GM21367 (cell line): ENCODE measurements around the gene FAM124B.
A peak's percentile ranks its signal among the peaks of the same experiment; 100 is the strongest.

Experiments
- ATAC-seq: cut with Tn5 transposase; IDR thresholded peaks from one replicate; pipeline ENCODE4 v1.9.1; 2021; ENCODE audit not compliant: unreplicated experiment

Gene FAM124B, protein sequence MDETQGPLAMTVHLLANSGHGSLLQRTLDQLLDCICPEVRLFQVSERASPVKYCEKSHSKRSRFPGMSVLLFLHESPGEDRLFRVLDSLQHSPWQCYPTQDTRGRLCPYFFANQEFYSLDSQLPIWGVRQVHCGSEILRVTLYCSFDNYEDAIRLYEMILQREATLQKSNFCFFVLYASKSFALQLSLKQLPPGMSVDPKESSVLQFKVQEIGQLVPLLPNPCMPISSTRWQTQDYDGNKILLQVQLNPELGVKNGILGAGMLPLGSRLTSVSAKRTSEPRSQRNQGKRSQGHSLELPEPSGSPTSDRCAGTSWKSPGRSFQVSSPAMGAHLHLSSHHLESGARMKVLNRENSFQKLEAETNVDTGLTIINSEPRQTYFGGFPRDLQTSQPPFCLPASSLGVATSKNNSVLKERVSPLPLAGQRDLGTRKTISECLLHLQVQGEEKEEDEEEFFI

DNA sequence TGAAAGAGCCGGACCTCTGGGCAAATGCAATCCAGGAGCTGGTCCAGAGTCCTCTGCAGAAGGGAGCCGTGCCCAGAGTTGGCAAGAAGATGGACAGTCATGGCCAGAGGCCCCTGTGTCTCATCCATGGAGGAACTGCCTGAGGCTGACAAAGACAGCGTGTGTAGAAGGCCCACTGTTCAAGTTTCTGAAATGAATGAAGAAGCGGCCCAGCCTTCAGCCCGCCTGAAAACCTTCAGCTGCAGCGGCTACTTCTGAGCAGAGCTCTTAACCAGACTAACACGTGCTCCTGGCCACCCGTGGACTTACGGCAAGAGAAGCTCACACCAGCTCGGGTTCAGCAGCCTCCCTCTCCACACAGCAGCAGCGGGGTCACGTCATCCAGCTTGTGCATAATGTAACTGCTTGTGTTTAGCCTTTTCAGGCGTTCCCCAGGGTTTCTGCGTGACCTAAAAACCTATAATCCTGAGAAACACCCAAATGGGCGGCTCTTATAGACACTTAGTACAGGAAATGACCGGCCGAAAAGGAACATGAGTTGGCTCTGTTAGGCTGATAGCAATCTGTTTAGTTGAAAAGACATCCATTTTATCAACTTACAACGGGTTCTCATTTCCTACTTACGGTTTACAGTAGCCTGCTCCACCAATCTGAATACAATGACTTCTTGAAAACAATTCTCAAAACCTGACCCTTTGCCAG is at the start of gene FAM124B:
Gene FAM124B (minus strand): TSS at position 467 of the 702 bp plus-strand sequence. CDS start 339 bp downstream, at position 128.
- peak; percentile 49 for ATAC-seq

GRCh38 chr2:224449212-224450147 is 47.6 kb upstream of the FAM124B start:
- ATAC-seq = no peak

- no peak for ATAC-seq
Observed at GRCh38 chr2:224448236-224448635, 46.3 kb upstream of the FAM124B start.

DNA sequence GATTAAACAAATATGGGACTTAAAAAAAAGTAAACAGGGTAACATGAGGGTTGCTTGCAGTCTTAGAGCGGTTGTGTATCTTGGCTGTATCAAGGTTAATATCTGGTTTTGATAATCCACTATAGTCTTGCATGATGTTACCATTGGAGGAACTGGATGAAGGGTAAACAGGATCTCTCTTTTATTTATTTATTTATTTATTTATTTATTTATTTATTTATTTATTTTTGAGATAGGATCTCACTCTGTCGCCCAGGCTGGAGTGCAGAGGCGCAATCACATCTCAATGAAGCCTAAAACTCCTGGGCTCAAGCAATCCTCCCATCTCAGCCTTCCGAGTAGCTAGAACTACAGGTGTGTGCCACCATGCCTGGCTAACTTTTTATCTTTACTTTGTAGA is 42.9 kb upstream of the FAM124B start:
- ATAC-seq = no peak

DNA sequence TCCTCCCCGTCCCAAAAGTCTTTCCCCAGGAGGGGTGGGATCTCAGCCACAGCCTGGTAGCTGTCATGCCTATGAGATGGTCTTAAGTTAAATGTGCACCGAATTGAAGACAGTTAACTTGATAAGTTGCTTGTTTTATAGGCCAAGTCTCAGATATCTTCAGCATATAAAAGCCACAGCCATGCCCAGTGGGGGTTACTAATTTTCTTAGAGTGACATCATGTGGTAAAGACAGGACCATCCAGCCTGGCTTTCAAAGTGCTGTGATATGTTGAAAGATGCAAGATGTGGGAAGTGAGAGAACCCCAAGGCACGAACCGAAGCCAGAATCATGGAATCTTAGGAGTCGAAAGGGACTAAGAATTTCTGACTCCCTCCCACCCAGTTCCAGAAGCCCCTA is 42.1 kb upstream of the FAM124B start:
- no peak for ATAC-seq

DNA sequence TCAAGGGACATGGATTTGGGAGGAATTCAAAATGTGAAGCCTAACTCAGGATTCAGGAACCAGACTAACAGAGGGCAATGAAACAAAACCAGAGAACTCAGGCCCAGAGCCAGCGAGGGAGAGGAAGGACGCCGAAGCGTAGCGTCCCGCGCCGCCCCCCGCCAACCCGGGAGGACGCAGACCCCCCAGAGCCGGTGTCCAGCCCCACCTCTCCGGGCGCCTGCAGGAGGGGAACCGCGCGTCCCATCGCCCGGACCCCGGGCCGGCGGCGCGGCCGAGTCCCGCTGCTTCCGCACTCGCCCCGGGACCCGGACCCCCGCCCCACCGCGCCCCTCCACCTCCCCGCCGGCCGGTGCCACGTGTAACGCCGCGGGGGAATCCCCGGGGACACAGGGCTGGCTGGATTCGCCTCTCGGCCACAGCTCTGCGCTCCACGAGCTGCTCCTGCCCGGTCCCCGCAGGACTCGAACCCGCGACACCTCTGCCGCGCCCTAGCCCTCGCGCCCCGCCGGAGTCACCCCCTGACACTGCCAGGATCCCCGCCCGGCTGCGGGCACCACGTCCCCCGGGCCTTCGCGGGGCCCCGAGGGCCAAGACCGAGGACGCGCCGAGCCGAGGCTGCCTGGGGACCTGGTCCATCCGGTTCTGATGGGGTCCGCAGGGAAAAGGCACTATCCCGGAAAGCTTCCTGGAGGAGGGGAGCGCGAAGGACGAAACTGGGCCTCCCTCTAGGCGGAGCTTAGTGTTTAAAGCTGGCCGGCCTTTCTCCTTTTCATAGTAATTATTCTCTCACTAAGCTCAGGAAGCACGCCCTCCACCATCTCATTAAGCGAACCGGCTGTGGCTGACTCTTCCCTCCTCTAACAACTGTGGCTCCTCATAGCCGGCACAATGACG is 40.4 kb upstream of the FAM124B start:
- peak; percentile 48 for ATAC-seq

GRCh38 chr2:224440988-224441387 is 39.1 kb upstream of the FAM124B start:
- ATAC-seq = no peak

GRCh38 chr2:224438726-224439125 is 36.8 kb upstream of the FAM124B start:
- ATAC-seq = no peak

- ATAC-seq = no peak
Observed at GRCh38 chr2:224436634-224437033, 34.7 kb upstream of the FAM124B start.

GRCh38 chr2:224434618-224435017 is 32.7 kb upstream of the FAM124B start:
- ATAC-seq = no peak

DNA sequence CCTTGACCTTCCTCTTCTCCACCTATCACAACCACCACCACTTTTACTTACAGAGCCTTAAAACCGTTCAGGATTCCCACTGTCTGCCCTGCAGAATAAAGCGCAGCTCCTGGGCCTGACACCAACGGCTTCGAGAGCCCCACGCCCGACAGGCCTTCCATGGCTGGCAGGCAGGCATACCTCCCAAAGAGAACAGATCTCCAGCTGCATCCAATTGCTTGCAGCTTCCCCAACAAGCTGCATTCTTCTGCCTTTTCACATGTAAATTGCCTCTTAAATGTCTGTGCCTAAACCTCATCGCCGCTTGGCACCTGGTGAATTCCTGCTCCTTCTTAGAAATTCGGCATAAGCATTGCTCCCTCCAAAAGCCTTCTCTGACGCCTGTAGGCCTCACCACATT is 31.5 kb upstream of the FAM124B start:
- no peak for ATAC-seq

- no peak for ATAC-seq
Observed at GRCh38 chr2:224432003-224432579, 30.2 kb upstream of the FAM124B start.

- ATAC-seq = no peak
Observed at GRCh38 chr2:224429441-224429810, 27.5 kb upstream of the FAM124B start.

DNA sequence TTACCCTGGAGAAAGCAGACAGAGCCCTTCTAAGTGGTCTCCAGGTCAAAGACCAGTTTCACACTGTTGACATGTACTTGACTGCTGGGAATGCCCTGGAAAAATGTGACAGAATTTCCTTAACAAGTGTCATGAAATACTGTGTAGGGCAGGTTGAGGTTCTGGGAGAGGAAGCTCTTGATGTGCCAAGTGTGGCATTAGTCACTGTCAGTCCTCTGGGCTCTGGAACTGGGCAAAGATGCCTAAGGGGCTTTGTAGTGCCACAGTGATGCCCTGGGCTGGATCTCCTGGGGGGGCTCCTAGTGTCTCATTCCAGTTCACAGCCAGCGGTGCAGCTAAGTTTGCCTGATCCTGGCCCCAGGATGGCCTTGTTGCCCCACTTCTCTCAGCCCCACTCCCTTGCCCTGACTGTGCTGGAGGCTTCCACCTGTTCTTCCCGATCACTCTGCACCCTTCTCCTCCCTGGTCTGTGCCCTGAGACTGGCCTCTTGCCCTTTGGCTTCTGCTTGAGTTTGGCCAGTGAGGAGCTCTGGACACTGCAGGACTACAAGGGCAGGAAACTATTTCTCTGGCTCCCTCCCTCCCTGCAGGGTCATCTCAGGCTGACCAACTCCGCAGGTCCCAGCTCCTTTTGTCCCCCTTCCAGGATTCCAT is 27.0 kb upstream of the FAM124B start:
- ATAC-seq = no peak

DNA sequence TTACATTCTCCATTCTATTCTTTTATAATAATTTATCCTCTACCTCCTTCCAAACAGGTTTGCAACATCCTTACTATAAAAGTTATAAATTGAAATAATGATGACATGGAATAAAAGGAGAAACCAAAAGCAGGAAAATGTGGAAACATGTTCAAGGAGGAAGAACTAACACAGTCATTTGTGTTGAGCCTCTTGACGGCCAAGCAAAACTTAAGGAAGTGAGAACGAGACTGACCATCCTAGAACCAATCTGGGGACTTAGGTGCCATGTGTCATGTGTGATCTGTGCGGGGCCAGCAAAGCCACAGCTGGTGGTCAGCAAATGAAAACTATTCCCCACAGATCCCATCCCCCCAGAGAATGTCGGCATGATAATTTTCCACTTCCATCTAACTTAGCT is 25.6 kb upstream of the FAM124B start:
- ATAC-seq = no peak

- ATAC-seq = no peak
Observed at GRCh38 chr2:224426656-224427055, 24.7 kb upstream of the FAM124B start.

DNA sequence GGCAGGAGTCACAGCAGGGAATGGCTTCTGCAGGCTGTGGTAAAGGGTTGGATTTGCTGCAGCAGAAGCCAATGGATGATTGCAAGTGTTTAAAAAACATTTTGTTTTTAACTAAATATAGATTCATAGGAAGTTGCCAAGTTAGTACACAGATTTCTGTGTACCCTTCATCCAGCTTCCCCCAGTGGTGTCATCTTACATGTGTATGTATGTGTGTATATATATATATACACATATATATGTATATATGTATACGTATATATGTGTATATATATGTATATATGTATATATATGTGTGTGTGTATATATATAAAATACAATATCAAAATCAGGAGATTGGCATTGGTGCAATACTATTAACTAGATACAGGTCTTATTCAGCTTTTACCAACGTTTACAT is 19.2 kb upstream of the FAM124B start:
- ATAC-seq = no peak

DNA sequence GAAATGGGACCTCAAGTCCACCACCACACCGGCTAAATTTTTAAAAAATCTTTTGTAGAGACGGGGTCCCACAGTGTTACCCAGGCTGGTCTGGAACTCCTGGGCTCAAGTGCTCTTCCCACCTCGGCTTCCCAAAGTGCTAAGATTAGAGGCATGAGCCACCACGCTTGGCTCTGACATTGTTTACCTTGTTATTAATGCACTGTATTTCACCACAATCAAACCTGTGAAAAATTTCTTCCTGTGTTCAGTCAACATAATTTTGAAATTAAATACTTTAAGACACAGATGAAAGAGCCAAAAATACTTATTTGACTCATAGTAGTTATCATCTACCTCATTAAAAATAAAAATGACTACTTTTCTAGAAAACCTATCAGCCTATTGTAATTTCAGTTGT is 16.0 kb upstream of the FAM124B start:
- no peak for ATAC-seq

DNA sequence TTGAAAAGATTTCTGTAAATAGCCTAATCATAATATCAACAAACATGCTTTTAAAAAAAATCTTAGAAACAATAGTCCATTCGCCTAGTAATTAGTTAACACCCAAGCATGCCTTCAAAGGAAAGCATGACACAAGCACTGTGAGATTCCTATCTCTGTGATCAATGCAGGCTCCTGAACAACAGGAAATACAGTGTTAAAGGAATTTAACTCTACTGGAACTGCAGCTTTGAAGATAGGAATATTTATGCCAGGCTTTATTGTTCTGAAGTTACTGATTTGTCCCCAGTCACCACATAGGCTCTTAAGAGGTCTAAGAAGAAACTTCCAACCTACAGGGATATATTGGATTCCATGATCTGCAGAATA is 15.4 kb upstream of the FAM124B start:
- no peak for ATAC-seq
